Lower leg skin (tissue), 3 donors: ENCODE data around the gene BEST4.

Experiments
- CTCF ChIP-seq, 3 donors: fragments of 450-650 bp; IDR thresholded peaks; one replicate each; pipeline ENCODE4 v1.5.1; 2016; ENCODE audit warnings: antibody characterized with exemption in 3 of 3, mild to moderate bottlenecking in 3 of 3, moderate library complexity in 2 of 3
- POLR2A ChIP-seq, 2 donors: fragments of 450-650 bp; IDR thresholded peaks; one replicate each; pipeline ENCODE4 v1.6.1; 2016 to 2017; ENCODE audit warnings: antibody characterized with exemption in 2 of 2, mild to moderate bottlenecking in 1 of 2, moderate library complexity in 1 of 2

- TF ChIP-seq CTCF (IDR thresholded peaks at IDR 0.05) (no peak), POLR2A (IDR thresholded peaks at IDR 0.05) (no peak)
These were observed at the start of gene BEST4 for GRCh38 chr1:44788120-44788860.
